22Rv1 (cell line): ENCODE results near the gene EXOC3.

Source experiments
- H3K27ac ChIP-seq: fragments of 450-650 bp; 2 replicates; pipeline ENCODE4 v1.5.1; 2017
- CTCF ChIP-seq: fragments of 450-650 bp; IDR thresholded peaks from 2 replicates; pipeline ENCODE4 v1.5.1; 2017; ENCODE audit warnings: mild to moderate bottlenecking
- ZFX ChIP-seq: fragments of 450-650 bp; IDR thresholded peaks from 2 replicates; pipeline ENCODE4 v1.6.1; 2017; ENCODE audit warnings: antibody characterized with exemption, borderline replicate concordance

The EXOC3 gene

GRCh38 chr5:403995-404394 is 39.0 kb upstream of the EXOC3 start:
- H3K27ac ChIP-seq = no peak overlapping the region
- no peak for TF ChIP-seq ZFX
- TF ChIP-seq CTCF = no peak

DNA sequence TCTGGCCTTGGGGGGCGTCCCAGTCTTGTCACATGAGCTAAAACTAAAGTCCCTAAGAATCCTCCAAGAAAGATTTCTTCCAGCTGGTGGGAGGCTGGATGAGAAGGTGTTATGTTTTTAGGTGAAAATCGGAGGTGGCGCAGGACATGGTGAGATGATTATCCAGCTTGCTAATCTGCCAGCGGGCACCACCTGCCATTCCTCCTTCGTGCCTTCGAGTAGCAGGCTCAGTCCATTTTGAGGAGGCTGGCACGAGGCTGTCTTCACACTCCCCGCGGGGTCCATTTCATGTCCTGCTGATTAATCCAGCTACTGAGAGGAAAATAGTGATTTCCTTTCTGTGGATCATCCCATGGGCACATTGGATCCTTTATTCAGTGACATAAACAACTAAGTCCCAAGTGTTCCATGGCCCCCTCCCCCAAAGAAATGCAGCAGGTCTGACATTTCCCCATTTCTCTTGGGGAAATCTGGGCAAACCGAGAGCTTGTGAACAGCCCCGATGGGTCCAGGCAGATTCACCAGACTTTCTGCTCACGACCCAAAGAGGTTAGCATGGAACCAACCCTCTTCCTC is 38.2 kb upstream of the EXOC3 start:
- no peak overlapping the region for H3K27ac ChIP-seq
- TF ChIP-seq ZFX (no peak), CTCF (no peak)

DNA sequence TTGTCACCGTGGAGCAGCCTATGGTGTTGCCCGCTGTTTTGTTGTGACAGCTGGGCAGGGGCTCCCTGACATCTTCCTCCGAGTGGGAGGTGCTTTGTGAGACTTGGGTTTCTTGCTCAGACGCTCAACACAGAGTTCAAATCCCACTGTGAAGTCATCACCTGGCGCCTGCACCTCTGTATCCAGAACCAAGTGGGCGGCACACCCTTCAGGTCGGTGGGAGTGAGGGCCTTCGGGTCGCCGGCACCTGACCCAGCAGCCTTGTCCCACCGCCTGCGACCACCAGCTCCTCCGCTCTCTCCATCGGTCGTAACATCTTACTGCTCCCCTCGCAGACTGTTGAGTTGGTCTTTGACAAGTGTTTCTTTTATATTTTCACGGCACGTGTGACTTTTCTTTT is 37.6 kb upstream of the EXOC3 start:
- TF ChIP-seq CTCF (no peak), ZFX (no peak)
- H3K27ac ChIP-seq = no peak overlapping the region

DNA sequence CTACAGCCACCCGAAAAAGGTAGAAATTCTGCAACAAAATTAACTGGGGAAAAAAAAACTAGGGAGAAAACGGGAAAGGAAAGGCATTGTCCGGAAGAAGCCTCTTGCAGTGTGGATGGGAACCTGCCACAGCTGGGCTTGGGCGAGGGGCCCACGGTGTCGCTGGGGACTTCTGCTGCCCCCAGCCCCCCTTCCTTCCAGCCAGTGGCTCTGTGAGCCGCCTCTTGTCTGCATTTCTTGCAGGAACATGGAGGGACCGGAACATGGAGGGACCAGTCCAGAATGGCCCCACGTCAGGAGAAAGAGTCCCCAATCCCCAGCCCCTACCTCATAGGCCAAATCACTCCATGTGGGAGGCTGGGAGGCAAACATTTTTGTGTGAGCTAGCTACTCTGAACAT is 36.9 kb upstream of the EXOC3 start:
- H3K27ac ChIP-seq = no peak overlapping the region
- no peak for TF ChIP-seq ZFX
- no peak for TF ChIP-seq CTCF

- no peak overlapping the region for H3K27ac ChIP-seq
- TF ChIP-seq CTCF = no peak
- no peak for TF ChIP-seq ZFX
These were observed 35.9 kb upstream of the EXOC3 start for GRCh38 chr5:407051-407450.

GRCh38 chr5:407801-408268 is 35.1 kb upstream of the EXOC3 start:
- no peak overlapping the region for H3K27ac ChIP-seq
- TF ChIP-seq ZFX (no peak), CTCF (no peak)

DNA sequence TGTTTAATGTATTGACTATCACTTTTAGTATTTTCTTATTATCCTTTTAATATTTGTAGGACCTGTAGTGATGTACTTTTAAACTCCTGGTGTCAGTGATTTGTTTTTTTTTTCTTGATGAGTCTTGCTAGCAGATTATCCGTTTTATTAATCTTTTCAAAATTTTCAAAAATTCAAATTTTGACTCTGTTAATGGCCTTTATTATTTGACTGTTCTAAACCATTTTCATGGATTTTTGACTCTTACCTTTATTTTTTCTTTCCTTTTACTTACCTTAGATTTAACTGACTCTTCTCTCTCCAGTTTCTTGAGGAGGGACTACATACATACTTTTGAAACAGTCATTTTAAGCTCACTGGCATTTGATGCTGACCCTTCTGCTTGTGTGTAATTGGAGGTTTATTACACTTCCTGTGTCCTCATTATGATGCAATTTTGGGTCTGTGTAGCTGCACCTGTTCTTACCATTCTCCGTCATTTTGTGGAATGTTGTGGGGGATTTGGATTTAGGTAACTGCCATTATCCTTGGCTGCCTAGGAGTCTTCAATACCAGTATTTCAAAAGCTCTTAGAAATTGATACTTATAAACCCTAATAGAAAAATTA is 32.0 kb upstream of the EXOC3 start:
- TF ChIP-seq ZFX (no peak), CTCF (no peak)
- H3K27ac ChIP-seq = no peak overlapping the region
